ENCODE results near the gene SLC6A14.

DNA sequence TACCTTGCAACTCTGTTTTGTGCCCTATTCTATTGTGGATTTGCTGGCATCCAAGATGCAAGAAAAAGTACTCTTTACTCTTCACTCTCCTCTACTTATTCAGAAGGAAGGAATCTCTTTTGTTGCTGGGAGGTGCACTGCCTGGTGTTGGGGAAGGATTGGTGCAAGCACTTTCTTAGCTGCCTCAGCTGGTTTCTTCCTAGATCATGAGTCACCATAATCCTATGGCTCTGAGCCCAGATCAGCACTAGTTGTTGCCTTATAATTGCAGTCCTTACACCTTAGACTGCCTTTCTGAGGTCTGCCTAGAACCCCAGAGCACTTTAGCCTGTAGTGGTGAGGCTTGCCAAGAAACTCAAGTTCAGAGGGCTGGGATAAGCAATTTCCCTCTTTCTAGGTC, 63.4 kb downstream of the SLC6A14 start:
- TF ChIP-seq, protein P1, sequence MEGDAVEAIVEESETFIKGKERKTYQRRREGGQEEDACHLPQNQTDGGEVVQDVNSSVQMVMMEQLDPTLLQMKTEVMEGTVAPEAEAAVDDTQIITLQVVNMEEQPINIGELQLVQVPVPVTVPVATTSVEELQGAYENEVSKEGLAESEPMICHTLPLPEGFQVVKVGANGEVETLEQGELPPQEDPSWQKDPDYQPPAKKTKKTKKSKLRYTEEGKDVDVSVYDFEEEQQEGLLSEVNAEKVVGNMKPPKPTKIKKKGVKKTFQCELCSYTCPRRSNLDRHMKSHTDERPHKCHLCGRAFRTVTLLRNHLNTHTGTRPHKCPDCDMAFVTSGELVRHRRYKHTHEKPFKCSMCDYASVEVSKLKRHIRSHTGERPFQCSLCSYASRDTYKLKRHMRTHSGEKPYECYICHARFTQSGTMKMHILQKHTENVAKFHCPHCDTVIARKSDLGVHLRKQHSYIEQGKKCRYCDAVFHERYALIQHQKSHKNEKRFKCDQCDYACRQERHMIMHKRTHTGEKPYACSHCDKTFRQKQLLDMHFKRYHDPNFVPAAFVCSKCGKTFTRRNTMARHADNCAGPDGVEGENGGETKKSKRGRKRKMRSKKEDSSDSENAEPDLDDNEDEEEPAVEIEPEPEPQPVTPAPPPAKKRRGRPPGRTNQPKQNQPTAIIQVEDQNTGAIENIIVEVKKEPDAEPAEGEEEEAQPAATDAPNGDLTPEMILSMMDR (IDR thresholded peaks at IDR 0.05) = no peak
- TF ChIP-seq, protein P2, sequence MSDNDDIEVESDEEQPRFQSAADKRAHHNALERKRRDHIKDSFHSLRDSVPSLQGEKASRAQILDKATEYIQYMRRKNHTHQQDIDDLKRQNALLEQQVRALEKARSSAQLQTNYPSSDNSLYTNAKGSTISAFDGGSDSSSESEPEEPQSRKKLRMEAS (IDR thresholded peaks at IDR 0.05; ENCODE audit: low read depth) = no peak
- TF ChIP-seq NFIC (IDR thresholded peaks at IDR 0.05; ENCODE audit: borderline replicate concordance) = no peak
- TF ChIP-seq CHD2 (IDR thresholded peaks at IDR 0.05; ENCODE audit: low read length, partially characterized antibody) = no peak
- no peak for TF ChIP-seq MEF2A (IDR thresholded peaks at IDR 0.05; ENCODE audit: borderline replicate concordance, low read depth)
- TF ChIP-seq MXI1 (IDR thresholded peaks at IDR 0.05; ENCODE audit: low read depth, low read length) = no peak
- no peak for TF ChIP-seq POLR2AphosphoS5 (IDR thresholded peaks at IDR 0.05; ENCODE audit: low read depth, low read length)
- no peak for TF ChIP-seq JUND (IDR thresholded peaks at IDR 0.05)
- no peak for TF ChIP-seq REST (IDR thresholded peaks at IDR 0.05; ENCODE audit: low read depth, low read length)
- TF ChIP-seq ELF1 (IDR thresholded peaks at IDR 0.05) = no peak
- TF ChIP-seq YY1 (IDR thresholded peaks at IDR 0.05; ENCODE audit: low read depth) = no peak
- TF ChIP-seq NRF1 (IDR thresholded peaks at IDR 0.05; ENCODE audit: low read depth, low read length) = no peak
- no peak for TF ChIP-seq SIN3A (IDR thresholded peaks at IDR 0.05; ENCODE audit: borderline replicate concordance, low read depth, low read length)
